NOMO-1 (cell line): Measurements from ENCODE around the gene AFF4.
"Not testable (repeated sequence)": the region's sequence is repeated elsewhere in the genome, so short reads cannot be mapped to it uniquely, and the experiment has no call there.

Source experiments
- DNase-seq, 2 experiments: peaks; one replicate each; lab custom pipeline; 2025; ENCODE audit not compliant: unreplicated experiment in 2 of 2; lab: John Stamatoyannopoulos, UW

AFF4 gene

GRCh38 chr5:132859889-132860437, 103.5 kb downstream of the AFF4 start:
- no peak for DNase-seq

- DNase-seq: no peak
Measured at GRCh38 chr5:132856011-132856410, 107.4 kb downstream of the AFF4 start.

GRCh38 chr5:132854992-132855391, 108.4 kb downstream of the AFF4 start:
- DNase-seq: not testable (repeated sequence)

- DNase-seq: no peak
Measured at GRCh38 chr5:132854301-132854700, 109.1 kb downstream of the AFF4 start.

GRCh38 chr5:132853790-132854189, 109.6 kb downstream of the AFF4 start:
- peak in 1 of 2 experiments; percentile 3 for DNase-seq

- DNase-seq: no peak
Measured at GRCh38 chr5:132853323-132853722, 110.1 kb downstream of the AFF4 start.

GRCh38 chr5:132850066-132850465, 113.4 kb downstream of the AFF4 start:
- no peak for DNase-seq

GRCh38 chr5:132849347-132849746, 114.1 kb downstream of the AFF4 start:
- no peak for DNase-seq

- no peak for DNase-seq
Measured at GRCh38 chr5:132848270-132848669, 115.2 kb downstream of the AFF4 start.

- DNase-seq: no peak
Measured at GRCh38 chr5:132841305-132841704, 122.1 kb downstream of the AFF4 start.

GRCh38 chr5:132840896-132841295, 122.5 kb downstream of the AFF4 start:
- no peak for DNase-seq

- no peak for DNase-seq
Measured at GRCh38 chr5:132840313-132840712, 123.1 kb downstream of the AFF4 start.

GRCh38 chr5:132839426-132840301, 123.8 kb downstream of the AFF4 start:
- peak in 1 of 2 experiments; percentile 25 for DNase-seq

GRCh38 chr5:132838516-132839282, 124.7 kb downstream of the AFF4 start:
- DNase-seq: no peak

- no peak for DNase-seq
Measured at GRCh38 chr5:132837868-132838267, 125.6 kb downstream of the AFF4 start.

GRCh38 chr5:132836852-132837251, 126.6 kb downstream of the AFF4 start:
- no peak for DNase-seq

- no peak for DNase-seq
Measured at GRCh38 chr5:132834057-132834456, 129.4 kb downstream of the AFF4 start.

- no peak for DNase-seq
Measured at GRCh38 chr5:132832612-132833011, 130.8 kb downstream of the AFF4 start.

- DNase-seq: no peak
Measured at GRCh38 chr5:132831095-132831860, 132.2 kb downstream of the AFF4 start.

- peak; percentile 23 to 38 for DNase-seq
Measured at GRCh38 chr5:132830436-132831094, 132.9 kb downstream of the AFF4 start, which contains the start of gene SHROOM1. Gene SHROOM1 (minus strand): TSS chr5:132830647. CDS start chr5:132826140, 4,507 bp downstream.
